Measurements from ENCODE around the gene ATP1A3. TPM values are rescaled to one million over a fixed set of nuclear protein-coding genes. Genes with fewer than 3 reads are reported as not detected.
"Not testable (repeated sequence)": the region's sequence is repeated elsewhere in the genome, so short reads cannot be mapped to it uniquely, and the experiment has no call there.

ATP1A3 gene
- total RNA-seq, 1 donor from 2014 or later = 1.4 TPM

GRCh38 chr19:41944336-41944735 is 49.7 kb downstream of the ATP1A3 start:
- intact Hi-C loops (cut with micrococcal nuclease) = loop anchor here (2.0 to 10.0 kb wide), 2 partner anchors 14 to 400 kb away; partner anchors contain the start of gene RABAC1
- H3K27me3 Mint-ChIP-seq (ENCODE audit: insufficient read depth) = peaks cover 7% of the 10 kb centered on the region
- H3K4me1 Mint-ChIP-seq (ENCODE audit: low read depth) = peaks cover 54% of the 10 kb centered on the region
- DNase-seq (ENCODE audit: low spot score) = no peak
- no peak overlapping the region for H3K4me3 Mint-ChIP-seq
- no peaks in the 10 kb centered on the region for H3K9me3 Mint-ChIP-seq
- H3K36me3 Mint-ChIP-seq (ENCODE audit: low read depth) = peaks cover 6% of the 10 kb centered on the region
- peak overlapping the region; percentile 51 for H3K27ac Mint-ChIP-seq

DNA sequence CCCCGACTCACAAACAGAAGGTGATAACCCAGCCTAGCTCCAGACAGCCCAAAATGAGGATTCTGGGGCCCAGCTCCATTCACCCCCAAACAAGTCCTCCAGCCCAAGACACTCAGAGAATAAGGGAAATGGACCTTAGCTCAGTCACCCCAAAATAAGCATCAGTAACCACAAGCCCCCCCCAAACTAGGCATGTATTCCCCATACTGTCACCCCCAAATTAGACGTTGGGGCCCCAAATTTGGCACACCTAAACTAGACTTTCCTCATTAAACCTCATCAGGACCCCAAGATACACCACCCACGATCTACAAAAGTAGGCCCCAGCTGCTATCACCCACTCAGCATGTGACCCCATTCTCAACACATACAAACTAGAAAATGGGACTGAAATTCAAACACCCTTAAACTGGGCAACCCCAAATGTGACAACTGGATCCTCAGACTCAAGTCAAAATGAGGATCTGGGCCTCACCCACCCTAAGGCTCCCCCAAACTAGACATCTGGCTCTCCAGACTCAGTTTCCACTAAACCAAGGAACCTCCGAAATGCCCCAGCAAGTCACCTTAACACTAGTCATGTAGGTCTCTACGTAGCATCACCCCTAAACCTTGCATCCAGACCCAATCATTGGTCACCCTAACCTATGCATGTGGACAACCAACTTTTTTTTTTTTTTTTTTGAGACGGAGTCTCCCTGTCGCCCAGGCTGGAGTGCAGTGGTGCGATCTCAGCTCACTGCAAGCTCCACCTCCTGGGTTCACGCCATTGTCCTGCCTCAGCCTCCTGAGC is 52.4 kb downstream of the ATP1A3 start:
- Mint-ChIP-seq H3K9me3 (no peaks in the 10 kb centered on the region), H3K4me3 (peak overlapping the region; percentile 64), H3K27me3 (ENCODE audit: insufficient read depth) (peaks cover 10% of the 10 kb centered on the region), H3K36me3 (ENCODE audit: low read depth) (peaks cover 3% of the 10 kb centered on the region), H3K4me1 (ENCODE audit: low read depth) (peaks cover 44% of the 10 kb centered on the region), H3K27ac (peak overlapping the region; percentile 70)
- no peak for DNase-seq (ENCODE audit: low spot score)
- intact Hi-C loops (cut with micrococcal nuclease) = loop anchor here (10.0 kb wide), 1 partner anchor 397 kb away; no protein-coding TSS in a partner anchor

- Mint-ChIP-seq H3K36me3 (ENCODE audit: low read depth) (peaks cover 3% of the 10 kb centered on the region), H3K9me3 (no peaks in the 10 kb centered on the region), H3K27ac (peak overlapping the region; percentile 83), H3K27me3 (ENCODE audit: insufficient read depth) (peaks cover 13% of the 10 kb centered on the region), H3K4me3 (peak overlapping the region; percentile 85), H3K4me1 (ENCODE audit: low read depth) (peaks cover 46% of the 10 kb centered on the region)
- DNase-seq (ENCODE audit: low spot score) = no peak
- intact Hi-C loops (cut with micrococcal nuclease) = loop anchor here (10.0 kb wide), 1 partner anchor 396 kb away; no protein-coding TSS in a partner anchor
Observed at GRCh38 chr19:41940731-41941409, 53.2 kb downstream of the ATP1A3 start.

DNA sequence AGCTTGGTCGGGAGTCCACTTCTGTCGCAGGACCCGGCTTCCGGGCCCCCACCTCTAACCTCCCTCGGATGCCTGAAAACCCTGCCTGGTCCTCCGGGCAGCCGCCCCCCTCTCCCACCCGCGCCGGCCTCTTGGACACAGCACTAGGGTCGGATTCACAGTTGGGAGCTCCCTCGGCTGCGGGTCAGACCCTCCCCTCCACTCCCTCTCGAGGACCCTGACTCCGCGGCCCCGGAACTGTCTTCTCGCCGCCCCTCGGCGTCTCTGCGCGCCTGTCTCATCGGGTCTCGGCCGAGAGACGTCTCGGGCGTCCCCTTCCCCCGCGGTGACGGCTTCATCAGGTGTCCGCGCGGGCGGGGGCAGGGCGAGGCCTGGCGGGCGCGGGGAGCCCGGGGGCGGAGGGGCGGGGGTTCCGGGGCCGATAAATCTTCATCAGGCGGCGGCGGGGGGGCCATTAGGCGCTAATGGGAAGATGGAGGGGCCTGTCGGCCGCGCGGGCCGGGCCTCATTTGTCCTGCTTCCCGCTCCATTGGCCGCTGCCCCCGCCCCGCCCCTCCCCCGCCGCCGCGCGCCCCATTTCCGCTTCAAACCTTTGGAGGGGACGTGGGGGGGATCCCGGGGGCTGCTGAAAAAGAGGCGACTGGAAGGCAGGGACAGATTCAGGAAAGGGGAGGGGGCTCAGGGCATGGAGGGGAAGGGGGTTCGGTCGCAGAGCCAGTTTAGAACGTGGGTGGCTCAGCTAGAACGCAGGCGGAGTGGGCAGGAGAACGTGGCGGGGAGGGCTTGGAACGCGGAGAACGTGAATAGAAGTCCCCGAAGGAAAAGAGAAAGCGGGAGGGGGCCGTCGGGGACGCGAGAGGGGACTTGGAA is 53.9 kb downstream of the ATP1A3 start:
- peaks cover 3% of the 10 kb centered on the region for H3K36me3 Mint-ChIP-seq (ENCODE audit: low read depth)
- no peaks in the 10 kb centered on the region for H3K9me3 Mint-ChIP-seq
- DNase-seq (ENCODE audit: low spot score) = no peak
- peak overlapping the region; percentile 85 for H3K4me3 Mint-ChIP-seq
- H3K27me3 Mint-ChIP-seq (ENCODE audit: insufficient read depth) = peaks cover 16% of the 10 kb centered on the region
- H3K4me1 Mint-ChIP-seq (ENCODE audit: low read depth) = peaks cover 43% of the 10 kb centered on the region
- H3K27ac Mint-ChIP-seq = peak overlapping the region; percentile 83
- intact Hi-C loops (cut with micrococcal nuclease) = loop anchor here (10.0 kb wide), 1 partner anchor 395 kb away; no protein-coding TSS in a partner anchor

GRCh38 chr19:41939209-41939608 is 54.8 kb downstream of the ATP1A3 start:
- H3K4me3 Mint-ChIP-seq = peak overlapping the region; percentile 28
- peaks cover 20% of the 10 kb centered on the region for H3K27me3 Mint-ChIP-seq (ENCODE audit: insufficient read depth)
- H3K27ac Mint-ChIP-seq; H3K36me3 Mint-ChIP-seq (ENCODE audit: low read depth); DNase-seq (ENCODE audit: low spot score); intact Hi-C loops (cut with micrococcal nuclease); H3K9me3 Mint-ChIP-seq: not testable (repeated sequence)
- peaks cover 41% of the 10 kb centered on the region for H3K4me1 Mint-ChIP-seq (ENCODE audit: low read depth)

- peaks cover 28% of the 10 kb centered on the region for H3K27me3 Mint-ChIP-seq (ENCODE audit: insufficient read depth)
- peaks cover 1% of the 10 kb centered on the region for H3K36me3 Mint-ChIP-seq (ENCODE audit: low read depth)
Observed at GRCh38 chr19:41937525-41938468, 56.2 kb downstream of the ATP1A3 start.

GRCh38 chr19:41936961-41937360 is 57.1 kb downstream of the ATP1A3 start:
- H3K9me3 Mint-ChIP-seq = no peaks in the 10 kb centered on the region
- H3K27me3 Mint-ChIP-seq (ENCODE audit: insufficient read depth) = peaks cover 31% of the 10 kb centered on the region
- H3K36me3 Mint-ChIP-seq (ENCODE audit: low read depth) = no peaks in the 10 kb centered on the region
- H3K4me1 Mint-ChIP-seq (ENCODE audit: low read depth) = peaks cover 42% of the 10 kb centered on the region
- peak overlapping the region; percentile 40 for H3K27ac Mint-ChIP-seq
- intact Hi-C loops (cut with micrococcal nuclease) = no loop called here
- DNase-seq (ENCODE audit: low spot score) = no peak
- H3K4me3 Mint-ChIP-seq = no peak overlapping the region

More at GRCh38 chr19:41937525-41938468, 56.2 kb downstream of the ATP1A3 start:
- no peaks in the 10 kb centered on the region for H3K9me3 Mint-ChIP-seq
- peak overlapping the region; percentile 7 for H3K27ac Mint-ChIP-seq
- intact Hi-C loops (cut with micrococcal nuclease) = no loop called here
- DNase-seq (ENCODE audit: low spot score) = no peak
- H3K4me3 Mint-ChIP-seq = no peak overlapping the region
- peaks cover 44% of the 10 kb centered on the region for H3K4me1 Mint-ChIP-seq (ENCODE audit: low read depth)

- H3K27me3 Mint-ChIP-seq (ENCODE audit: insufficient read depth) = peaks cover 26% of the 10 kb centered on the region
- H3K4me3 Mint-ChIP-seq = peak overlapping the region; percentile 16
- no peak for DNase-seq (ENCODE audit: low spot score)
- H3K36me3 Mint-ChIP-seq (ENCODE audit: low read depth) = no peaks in the 10 kb centered on the region
- no peaks in the 10 kb centered on the region for H3K9me3 Mint-ChIP-seq
- peak overlapping the region; percentile 40 for H3K27ac Mint-ChIP-seq
- intact Hi-C loops (cut with micrococcal nuclease) = no loop called here
- H3K4me1 Mint-ChIP-seq (ENCODE audit: low read depth) = peaks cover 38% of the 10 kb centered on the region
Observed at GRCh38 chr19:41936416-41936850, 57.6 kb downstream of the ATP1A3 start.

- H3K9me3 Mint-ChIP-seq = no peaks in the 10 kb centered on the region
- H3K36me3 Mint-ChIP-seq (ENCODE audit: low read depth) = no peaks in the 10 kb centered on the region
- peaks cover 26% of the 10 kb centered on the region for H3K27me3 Mint-ChIP-seq (ENCODE audit: insufficient read depth)
- H3K27ac Mint-ChIP-seq = peak overlapping the region; percentile 35
- intact Hi-C loops (cut with micrococcal nuclease) = loop anchor here (1.0 kb wide), 2 partner anchors 15 to 63 kb away; no protein-coding TSS in a partner anchor
- H3K4me3 Mint-ChIP-seq = no peak overlapping the region
- H3K4me1 Mint-ChIP-seq (ENCODE audit: low read depth) = peaks cover 35% of the 10 kb centered on the region
- no peak for DNase-seq (ENCODE audit: low spot score)
Observed at GRCh38 chr19:41935760-41936415, 58.1 kb downstream of the ATP1A3 start.

DNA sequence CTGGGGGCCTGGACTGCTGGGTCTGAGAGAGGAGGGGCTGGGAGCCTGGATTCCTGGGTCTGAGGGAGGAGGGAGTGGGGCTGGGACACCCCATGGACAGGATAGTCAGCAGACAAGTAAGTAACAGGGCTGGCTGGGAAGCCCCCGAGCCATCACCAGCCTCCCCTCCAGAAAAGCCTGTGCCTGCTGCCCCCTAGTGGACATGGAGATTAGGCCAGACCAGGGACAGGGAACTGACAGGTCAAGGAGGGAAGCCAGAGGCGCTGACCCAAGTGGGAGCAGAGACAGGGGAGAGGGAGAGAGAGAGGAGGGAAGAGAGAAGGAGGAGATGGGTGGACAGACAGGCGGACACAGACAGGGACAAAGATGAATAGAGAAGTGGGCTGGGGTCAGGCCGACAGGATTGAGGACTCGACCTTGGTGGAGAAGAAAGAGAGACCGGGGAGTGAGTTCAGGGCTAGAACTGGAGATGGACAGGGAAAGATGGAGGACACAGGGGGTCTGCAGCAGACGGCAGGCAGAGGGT is 59.1 kb downstream of the ATP1A3 start:
- Mint-ChIP-seq H3K9me3 (no peaks in the 10 kb centered on the region), H3K4me1 (ENCODE audit: low read depth) (peaks cover 44% of the 10 kb centered on the region), H3K36me3 (ENCODE audit: low read depth) (no peaks in the 10 kb centered on the region), H3K27me3 (ENCODE audit: insufficient read depth) (peaks cover 24% of the 10 kb centered on the region), H3K27ac (peak overlapping the region; percentile 77), H3K4me3 (peak overlapping the region; percentile 13)
- peak; percentile 61 for DNase-seq (ENCODE audit: low spot score)
- intact Hi-C loops (cut with micrococcal nuclease) = loop anchor here (1.0 kb wide), 2 partner anchors 16 to 62 kb away; no protein-coding TSS in a partner anchor
